Urothelium cell line (cell line): Measurements from ENCODE around the gene SLC41A2.
A peak's percentile ranks its signal among the peaks of the same experiment; 100 is the strongest.
"Not testable (repeated sequence)": the region's sequence is repeated elsewhere in the genome, so short reads cannot be mapped to it uniquely, and the experiment has no call there.

Experiments
- DNase-seq: peaks from one replicate; pipeline ENCODE4 v3.0.0; 2011; ENCODE audit warnings: low spot score, mixed read lengths
- FAIRE-seq: peaks from 2 replicates; lab custom pipeline; 2011; peaks lifted over from hg19 to GRCh38; lab: Jason Lieb, UNC

The SLC41A2 gene, protein sequence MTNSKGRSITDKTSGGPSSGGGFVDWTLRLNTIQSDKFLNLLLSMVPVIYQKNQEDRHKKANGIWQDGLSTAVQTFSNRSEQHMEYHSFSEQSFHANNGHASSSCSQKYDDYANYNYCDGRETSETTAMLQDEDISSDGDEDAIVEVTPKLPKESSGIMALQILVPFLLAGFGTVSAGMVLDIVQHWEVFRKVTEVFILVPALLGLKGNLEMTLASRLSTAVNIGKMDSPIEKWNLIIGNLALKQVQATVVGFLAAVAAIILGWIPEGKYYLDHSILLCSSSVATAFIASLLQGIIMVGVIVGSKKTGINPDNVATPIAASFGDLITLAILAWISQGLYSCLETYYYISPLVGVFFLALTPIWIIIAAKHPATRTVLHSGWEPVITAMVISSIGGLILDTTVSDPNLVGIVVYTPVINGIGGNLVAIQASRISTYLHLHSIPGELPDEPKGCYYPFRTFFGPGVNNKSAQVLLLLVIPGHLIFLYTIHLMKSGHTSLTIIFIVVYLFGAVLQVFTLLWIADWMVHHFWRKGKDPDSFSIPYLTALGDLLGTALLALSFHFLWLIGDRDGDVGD

DNA sequence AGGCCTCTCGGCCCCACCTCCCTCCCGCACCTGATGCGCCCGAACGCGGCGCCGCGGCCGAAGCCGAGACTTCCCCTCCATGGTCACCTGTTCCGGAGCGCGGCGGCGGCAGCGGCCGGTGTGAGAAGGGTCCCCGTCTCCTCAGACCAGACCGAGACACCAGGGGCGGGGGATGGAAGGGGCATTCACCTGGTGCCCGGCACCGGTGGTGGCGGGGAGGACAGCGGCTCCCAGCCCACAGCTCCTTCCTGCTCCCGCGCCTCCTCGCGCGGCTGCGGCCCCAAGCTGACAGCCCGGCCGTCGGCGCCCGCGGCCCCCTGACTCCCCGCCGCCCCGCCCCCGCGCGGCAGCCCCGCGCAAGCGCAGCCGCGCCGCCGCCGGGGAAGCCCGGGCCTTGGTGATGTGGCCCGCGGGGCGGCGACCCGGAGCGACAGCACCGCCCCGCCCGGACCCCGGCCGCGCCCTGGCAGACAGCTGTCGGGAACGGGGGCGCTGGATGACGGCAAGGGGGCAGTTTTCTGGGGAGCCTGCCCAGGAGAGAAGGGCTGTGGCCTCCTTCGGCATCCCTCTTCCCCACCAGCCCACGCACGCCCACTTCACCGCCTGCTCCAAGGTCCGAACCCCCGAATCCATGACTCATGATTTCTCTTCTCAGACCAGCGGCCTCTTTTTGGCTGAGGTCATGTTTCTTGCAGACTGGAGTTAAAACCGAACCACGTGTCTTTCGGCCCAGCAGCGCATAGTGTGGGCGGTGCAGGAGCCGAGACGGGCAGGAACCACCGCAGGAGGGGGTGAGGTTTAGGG is at the start of gene SLC41A2:
TSS of gene SLC41A2 (minus strand) at position 290 of the 804 bp plus-strand sequence. CDS start 29,763 bp downstream, outside the sequence.
- FAIRE-seq (no peak), DNase-seq (peak; percentile 86)

DNA sequence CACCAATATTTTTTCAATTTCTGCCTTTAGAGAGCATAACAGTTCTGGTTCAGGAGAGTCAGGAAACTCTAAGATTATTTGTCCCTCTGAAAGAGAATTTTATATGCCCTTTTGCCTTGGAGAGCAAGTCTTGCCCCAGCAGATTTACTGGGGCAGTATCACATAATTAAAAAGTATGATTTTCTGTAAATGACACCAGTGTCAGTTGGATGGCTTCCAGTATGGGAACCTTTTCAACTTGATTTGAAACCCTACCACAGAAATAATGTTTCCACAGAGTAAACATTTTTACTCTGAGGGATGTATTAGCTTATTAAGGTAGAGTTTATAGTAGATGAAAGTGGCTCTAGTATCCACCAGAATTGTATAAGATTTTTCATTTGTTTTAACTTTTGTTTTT is 43.4 kb upstream of the SLC41A2 start:
- FAIRE-seq: no peak
- DNase-seq: no peak

DNA sequence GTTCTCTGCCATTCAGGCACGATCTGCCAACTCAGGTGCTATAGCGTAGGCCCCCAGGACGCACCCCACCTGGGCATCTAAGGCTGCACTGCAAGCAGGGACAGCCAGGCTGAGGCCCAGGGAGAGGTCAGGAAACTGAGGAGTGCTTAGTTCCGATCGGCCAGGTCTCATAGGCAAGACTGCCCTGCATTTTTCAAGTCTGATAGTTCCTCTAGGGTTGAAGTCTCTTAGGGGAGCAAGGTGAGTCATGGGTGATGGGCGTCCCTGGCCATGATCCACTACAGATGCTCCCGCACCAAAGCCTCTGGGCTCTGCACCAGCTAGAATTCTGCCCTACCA is 41.2 kb upstream of the SLC41A2 start:
- no peak for DNase-seq
- no peak for FAIRE-seq

DNA sequence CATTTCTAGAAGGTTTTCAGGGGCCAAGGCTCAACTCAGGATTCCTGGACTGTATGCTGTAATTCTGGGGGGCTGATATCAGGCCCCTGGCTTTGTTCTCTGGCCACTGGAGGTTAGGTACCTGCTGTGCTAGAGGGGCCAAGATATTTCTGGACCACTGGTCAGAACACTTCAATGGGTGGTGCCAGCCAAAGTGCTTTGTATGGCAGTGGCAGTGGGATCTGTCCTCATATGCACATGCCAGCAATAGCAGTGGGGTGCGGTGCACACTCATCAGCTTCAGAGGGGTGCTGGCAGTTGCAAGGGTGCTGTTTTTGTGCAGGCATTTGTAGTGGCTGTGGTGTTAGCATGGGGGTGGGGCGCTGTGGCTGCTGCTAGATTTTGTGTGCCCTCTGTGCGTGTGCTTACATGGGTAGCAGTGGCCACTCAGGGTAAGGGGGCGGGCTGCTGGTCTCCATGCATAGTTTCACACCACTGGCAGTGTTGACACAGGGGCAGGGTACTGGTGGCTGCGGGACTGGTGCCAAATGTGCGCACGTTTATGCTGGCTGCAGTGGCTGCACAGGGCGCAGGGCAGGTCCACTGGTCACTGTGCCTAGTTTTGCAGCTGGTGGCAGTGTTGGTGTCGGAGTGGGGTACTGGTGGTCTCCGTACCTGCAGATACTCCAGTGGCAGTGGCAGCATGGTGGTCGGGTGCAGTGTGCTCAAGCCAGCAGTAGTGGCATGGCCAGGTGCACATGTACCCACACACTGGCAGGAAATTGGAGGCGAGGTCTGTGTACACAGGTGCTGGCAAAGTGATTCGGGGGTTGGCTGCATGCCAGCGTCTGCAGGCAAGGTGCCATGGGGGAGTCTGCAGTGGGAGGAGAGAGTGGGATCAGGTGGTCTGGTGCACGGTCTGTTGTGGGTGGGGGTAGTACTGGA is 40.6 kb upstream of the SLC41A2 start:
- no peak for FAIRE-seq
- DNase-seq: peak; percentile 5

DNA sequence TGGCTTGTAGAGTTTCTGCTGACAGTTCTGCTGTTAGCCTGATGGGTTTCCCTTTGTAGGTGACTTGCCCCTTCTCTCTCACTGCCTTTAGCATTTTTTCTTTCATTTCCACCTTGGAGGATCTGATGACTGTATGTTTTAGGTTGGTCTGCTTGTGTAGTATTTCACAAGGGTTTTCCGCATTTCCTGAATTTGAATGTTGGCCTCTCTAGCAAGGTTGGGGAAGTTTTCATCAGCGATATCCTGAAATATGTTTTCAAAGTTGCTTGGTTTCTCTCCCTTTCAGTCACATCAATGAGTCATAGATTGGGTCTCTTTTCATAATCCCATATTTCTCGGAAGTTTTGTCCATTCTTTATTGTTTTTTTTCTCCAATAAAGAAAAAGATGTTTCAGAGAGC is 39.5 kb upstream of the SLC41A2 start:
- no peak for FAIRE-seq
- DNase-seq: no peak

DNA sequence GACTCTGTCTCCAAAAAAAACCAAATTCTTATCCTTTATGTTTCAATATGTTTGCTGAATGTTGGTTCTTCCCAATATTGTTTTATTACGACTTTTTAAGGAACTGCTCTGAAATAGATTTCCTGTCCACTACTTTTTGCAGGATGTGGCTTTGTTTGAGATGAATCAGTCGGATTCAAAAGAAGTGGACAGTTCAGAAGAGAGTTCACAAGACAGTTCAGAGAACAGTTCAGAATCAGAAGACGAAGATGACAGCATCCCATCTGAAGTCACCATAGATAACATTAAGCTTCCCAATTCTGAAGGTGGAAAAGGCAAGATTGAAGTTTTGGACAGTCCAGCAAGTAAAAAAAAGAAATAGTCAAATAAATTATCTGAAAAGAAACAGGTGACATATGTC is 36.2 kb upstream of the SLC41A2 start:
- no peak for DNase-seq
- FAIRE-seq: no peak

DNA sequence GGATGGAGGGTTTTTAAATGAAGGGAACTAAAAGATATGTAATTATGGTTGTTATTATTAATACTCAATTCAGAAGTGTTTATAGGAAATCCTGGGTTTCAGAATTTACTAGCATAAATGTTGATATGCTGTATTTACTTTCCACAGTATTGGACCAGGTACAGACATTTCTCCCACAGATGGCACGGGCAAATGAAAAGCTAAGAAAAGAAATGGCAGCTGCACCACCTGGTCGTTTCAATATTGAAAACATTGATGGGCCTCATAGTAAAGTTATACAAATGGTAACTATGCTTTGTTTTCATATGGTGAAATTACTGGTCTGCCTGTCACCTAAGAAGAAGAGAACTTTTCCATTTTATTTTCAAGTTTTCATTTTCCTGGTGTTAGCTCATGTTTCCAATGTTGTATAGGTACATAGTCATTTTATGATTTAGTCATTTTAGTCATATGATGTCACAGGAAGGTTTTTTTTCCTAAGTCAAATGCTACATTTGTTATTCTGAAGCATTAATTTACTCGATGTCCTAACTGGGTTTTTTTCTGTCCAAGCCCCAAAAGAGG is 33.6 kb upstream of the SLC41A2 start:
- no peak for FAIRE-seq

DNA sequence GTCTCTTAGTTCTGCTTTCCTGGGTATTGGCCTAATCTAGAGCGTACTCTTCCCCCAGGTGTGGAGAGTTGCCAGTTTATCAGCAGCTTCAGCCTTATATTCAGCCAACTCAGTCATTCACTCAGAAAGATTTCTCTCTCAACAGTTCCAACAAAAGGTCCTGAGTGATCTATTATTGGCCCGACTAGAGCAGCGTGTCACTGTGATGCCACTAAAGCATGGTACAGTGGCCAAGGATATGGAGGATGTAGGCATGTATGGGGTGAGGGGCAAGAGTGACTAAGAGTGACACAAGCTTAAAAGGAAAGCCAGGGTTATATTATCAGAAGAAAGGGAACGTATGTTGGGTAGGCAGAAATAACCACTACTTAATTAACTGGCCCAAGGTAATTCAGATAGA is 32.9 kb upstream of the SLC41A2 start:
- FAIRE-seq (no peak), DNase-seq (no peak)

More for the DNA sequence above, 33.6 kb upstream of the SLC41A2 start:
- no peak for DNase-seq

DNA sequence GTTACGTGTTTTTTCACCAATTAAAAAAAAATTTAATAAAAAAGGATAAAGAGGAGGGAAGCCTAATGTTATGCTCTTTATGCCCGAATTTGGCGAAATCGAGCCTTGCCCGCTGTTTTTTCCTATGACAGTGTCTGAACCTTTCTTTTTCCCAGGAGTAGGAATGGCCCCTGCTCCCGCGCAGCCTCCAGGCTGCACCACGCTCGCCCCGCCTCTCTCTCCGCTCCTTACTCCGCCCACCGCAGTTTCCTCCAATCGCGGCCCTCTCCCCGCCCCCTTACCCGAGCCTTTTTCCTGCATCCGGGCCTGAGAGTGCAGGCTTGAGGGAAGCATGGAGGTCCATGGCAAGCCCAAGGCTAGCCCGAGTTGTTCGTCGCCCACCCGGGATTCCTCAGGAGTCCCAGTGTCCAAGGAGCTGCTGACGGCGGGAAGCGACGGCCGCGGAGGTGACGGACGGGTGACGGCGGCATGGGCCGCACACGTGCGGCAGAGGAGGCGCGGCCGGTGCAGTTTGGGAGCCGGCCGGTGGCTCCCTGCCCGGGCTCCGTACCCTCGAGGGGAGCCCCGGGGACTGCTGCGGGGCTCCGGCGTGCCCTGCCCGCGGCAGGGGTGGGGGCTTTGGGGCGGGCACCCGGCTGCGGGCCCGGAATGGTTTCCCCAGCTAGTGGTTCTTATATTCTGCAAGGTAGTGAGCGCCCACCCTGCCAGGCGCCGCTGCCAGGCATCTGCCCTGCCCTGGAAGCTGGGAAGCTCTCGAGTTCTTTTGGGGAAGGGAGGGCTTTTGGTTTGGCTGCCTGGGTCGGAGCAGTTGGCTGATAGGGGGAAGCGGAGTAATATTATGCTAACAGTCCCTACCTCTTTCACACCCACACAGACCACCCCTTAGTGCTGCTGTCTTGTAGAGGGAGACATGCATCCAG is 28.2 kb upstream of the SLC41A2 start, which contains the start of gene NOPCHAP1:
TSS of gene NOPCHAP1 (plus strand) at position 295 of the 920 bp plus-strand sequence. CDS start at position 332, 37 bp downstream.
- FAIRE-seq (no peak), DNase-seq (peak; percentile 90)

DNA sequence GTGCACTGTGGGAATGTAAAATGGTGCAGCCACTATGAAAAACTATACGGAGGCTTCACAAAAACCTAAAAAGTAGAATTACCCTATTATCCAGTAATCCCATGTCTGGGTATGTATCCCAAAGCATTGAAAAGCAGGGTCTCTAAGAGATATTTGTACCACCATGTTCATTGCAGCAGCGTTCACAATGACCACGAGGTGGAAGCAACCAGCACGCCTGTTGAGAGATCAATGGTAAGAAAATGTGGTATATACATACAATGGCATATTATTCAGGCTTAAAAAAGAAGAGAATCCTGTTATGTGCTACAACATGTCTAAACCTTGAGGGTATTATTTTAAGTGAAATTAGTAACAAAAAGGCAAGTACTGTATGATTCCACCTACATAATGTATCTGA is 27.1 kb upstream of the SLC41A2 start:
- no peak for DNase-seq
- no peak for FAIRE-seq

DNA sequence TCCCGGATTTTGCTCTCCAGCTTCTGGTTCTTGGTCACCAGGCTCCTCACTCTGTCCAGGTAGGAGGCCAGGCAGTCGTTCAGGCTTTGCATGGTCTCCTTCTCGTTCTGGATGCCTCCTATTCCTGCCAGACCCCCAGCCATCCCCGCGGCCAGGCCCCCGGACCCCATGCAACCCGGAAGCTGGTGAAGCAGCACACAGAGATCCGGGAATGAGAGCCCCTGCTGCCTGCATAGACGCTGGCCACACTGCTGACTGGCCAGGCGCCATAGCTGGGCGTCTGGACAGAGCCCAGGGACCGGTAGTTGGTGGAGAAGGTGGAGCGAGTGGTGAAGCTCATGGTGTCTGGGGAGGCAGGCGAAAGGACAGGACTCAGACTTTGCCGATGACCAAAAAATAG is 19.6 kb upstream of the SLC41A2 start:
- DNase-seq, FAIRE-seq: not testable (repeated sequence)

DNA sequence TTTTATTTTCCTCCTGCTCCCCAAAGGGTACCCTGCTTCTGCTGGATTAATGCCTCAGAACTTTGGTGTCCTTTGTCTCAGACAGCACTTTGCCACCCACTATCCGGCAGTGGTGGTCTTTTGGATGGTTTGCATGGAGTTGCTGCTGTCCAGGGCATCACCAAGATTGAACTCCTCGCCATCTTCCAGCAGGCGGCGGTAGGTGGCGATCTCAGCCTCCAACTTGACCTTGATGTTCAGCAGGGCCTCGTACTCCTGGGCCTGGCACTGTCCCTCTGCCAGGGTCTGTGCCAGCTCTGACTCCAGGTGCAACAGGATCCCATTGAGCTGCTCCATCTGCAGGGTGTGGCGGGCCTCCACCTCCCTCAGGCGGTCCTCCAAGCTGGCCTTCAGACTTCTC is 18.6 kb upstream of the SLC41A2 start:
- FAIRE-seq: no peak

DNA sequence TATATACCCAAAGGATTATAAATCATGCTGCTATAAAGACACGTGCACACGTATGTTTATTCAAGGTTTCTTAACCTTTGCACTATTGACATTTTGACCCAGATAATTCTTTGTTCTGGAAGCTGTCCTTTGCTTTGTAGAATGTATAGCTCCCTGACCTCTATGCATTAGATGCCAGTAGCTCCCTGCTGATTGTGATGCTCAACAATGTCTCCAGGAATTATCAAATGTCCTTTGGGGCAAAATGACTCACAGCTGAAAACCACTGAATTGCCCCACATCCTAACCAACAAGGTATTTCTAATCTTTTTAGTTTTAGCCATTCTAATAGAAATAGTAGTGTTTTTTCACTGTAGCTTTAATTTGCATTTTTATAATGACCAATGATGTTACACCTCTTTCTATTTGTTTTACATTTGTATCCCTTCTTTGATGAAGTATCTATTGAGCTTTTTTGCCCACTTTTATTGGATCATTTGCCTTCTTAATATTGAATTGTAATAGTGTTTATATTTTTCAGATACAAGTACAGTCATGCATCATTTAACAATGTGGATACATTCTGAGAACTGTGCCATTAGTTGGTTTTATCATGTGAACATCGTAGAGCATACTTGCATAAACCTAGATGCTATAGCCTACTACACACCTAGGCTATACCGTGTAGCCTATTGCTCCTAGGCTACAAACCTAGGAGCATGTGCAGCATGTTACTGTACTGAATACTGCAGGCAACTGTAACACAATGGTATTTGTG is 17.7 kb upstream of the SLC41A2 start:
- no peak for DNase-seq

More for the DNA sequence above, 18.6 kb upstream of the SLC41A2 start:
- no peak for DNase-seq

DNA sequence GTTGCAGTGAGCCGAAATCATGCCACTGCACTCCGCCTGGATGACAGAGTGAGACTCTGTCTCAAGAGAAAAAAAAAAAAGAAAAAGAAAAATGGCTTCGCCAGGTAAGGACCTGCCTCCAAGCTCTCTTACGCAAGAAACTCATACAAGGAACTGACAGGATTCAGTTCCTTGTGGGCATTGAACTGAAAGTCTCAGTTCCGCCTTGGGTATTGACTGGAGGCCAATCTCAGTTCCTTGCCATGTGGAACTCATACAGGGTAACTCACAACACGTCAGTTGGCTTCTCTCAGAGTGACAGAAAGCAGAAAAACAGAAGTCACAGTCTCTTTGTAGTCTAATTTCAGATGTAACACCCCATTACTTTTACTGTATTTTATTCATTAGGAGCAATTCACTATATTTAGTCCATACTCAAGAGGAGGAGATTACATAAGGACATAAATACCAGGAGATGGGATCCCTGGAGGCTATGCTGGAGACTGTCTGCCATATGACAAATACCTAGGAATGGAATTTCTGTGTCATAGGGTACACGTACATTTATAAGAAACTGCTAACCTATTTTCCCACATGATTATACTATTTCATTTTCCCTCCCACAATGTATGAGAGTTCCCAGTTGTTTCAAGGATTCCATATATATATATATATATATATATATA is 16.7 kb upstream of the SLC41A2 start:
- DNase-seq (no peak), FAIRE-seq (no peak)

More for the DNA sequence above, 17.7 kb upstream of the SLC41A2 start:
- no peak for FAIRE-seq

DNA sequence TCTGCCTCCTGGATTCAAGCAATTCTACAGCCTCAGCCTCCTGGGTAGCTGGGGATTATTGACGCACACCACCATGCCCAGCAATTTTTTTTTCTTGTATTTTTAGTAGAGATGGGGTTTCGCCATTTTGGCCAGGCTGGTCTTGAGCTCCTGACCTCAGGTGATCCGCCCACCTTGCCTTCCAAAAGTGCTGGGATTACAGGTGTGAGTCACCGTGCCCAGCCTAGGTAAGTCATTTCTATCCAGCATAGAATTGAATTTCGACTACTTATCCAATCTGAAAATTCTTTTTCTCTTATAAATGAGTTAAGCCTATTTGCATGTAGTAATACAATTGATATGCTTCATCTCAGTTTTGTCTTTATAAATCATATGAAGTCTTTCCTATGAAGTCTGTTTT is 15.2 kb upstream of the SLC41A2 start:
- FAIRE-seq (no peak), DNase-seq (no peak)

DNA sequence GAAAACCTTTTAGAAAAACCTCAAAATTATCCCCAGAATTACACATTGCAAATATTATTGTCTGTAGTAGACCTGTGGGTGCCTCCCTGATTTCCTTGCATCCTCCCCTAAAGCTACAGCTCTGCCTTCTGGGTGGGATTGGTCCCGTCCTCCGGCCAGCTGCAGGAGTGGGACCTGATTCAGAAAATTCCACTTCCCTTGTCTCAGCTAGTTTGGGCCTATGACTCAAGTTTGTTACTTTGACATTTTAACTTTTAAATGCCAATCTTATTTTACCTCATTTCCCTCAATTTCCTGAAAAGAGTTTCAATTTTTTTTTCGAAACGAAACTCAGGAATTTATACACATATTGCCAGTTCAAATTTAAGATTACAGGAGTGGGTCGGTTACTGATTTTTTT is 13.2 kb upstream of the SLC41A2 start:
- no peak for DNase-seq
- FAIRE-seq: no peak

DNA sequence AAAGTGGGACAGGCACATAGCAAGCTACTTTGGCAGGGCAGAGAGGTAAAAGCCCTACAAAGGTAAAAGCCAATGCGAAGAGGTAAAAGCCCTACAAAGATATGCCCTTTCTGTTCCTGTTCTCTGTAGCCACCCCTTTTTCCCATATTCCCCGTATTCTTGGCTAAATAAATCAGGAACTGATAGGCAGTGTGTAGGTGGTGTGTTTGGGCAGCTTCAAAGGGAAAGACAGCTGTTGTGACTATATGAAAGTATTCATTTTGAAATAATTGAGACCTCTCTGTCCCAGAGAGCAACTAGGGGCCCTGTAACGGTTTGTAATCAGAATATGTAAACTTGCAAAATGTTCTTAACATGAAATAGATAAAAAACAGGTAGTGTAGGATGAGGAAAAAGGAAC is 11.3 kb upstream of the SLC41A2 start:
- FAIRE-seq: no peak
- no peak for DNase-seq

DNA sequence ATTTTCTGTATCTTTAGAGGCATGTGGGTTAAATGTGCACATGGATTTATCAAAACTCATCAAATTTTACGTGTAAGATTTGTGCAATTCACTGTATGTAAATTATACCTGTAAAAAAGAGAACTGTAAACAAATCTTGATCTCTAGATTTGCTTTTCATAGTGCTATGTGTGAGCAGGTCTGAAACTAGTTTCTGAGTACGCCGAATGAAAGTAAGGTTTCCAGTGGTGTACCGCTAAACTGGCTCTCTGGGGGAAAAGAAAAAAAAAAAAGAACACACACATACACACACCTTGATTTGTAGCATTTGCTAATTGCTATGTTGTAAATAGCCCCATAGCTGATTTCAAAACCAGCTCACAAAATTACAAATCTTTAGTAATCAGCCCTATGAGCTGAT is 8.6 kb upstream of the SLC41A2 start:
- DNase-seq (no peak), FAIRE-seq (no peak)
